ENCODE data around the gene TTLL4.

- TF ChIP-seq CTCF (IDR thresholded peaks at IDR 0.05; ENCODE audit: insufficient read depth, low read length, poor library complexity, severe bottlenecking) (no peak), EZH2phosphoT487 (conservative IDR thresholded peaks at IDR 0.05; ENCODE audit: low read length) (no peak)
These were observed 5.4 kb downstream of the TTLL4 start for GRCh38 chr2:218716070-218716469.

All from SU-DHL-6 (cell line).